Heart left ventricle (tissue), 16 donors: ENCODE measurements around the gene LRRC58. TPM values are rescaled to one million over a fixed set of nuclear protein-coding genes. Genes with fewer than 3 reads are reported as not detected.

Experiments
- ATAC-seq, 4 donors: fragments of 200-7000 bp; cut with Tn5 transposase; one replicate each; pipeline ENCODE4 v1.9.1; 2020 to 2022; ENCODE audit warnings: moderate library complexity in 4 of 4, mild to moderate bottlenecking in 3 of 4, moderate number of reproducible peaks in 1 of 4
- DNase-seq, 5 donors: peaks; one replicate each; pipeline ENCODE4 v3.0.0-alpha.2; 2020
- H3K27ac ChIP-seq, 12 donors: fragments of 200-600 bp; sonication (generic) in 4 of 12; one replicate each; pipeline versions ENCODE4 v1.5.0 to v1.8.0; 2016 to 2022; ENCODE audit warnings: mild to moderate bottlenecking in 2 of 12
- H3K27me3 ChIP-seq, 9 donors: fragments of 200-600 bp; sonication (generic) in 2 of 9; one replicate each; pipeline versions ENCODE4 v1.5.1 to v1.8.0; 2016 to 2022; ENCODE audit warnings: mild to moderate bottlenecking in 3 of 9
- H3K36me3 ChIP-seq, 9 donors: fragments of 200-600 bp; sonication (generic) in 2 of 9; one replicate each; pipeline versions ENCODE4 v1.5.0 to v1.8.0; 2018 to 2022; ENCODE audit warnings: mild to moderate bottlenecking in 2 of 9
- H3K4me1 ChIP-seq, 12 donors: fragments of 200-600 bp; sonication (generic) in 4 of 12; one replicate each; pipeline versions ENCODE4 v1.5.0 to v1.8.0; 2016 to 2022; ENCODE audit warnings: mild to moderate bottlenecking in 3 of 12
- H3K4me3 ChIP-seq, 12 donors: fragments of 200-600 bp; sonication (generic) in 4 of 12; one replicate each; pipeline versions ENCODE4 v1.5.0 to v1.8.0; 2017 to 2022; ENCODE audit warnings: mild to moderate bottlenecking in 9 of 12, moderate library complexity in 4 of 12
- H3K9me3 ChIP-seq, 12 donors: fragments of 200-600 bp; sonication (generic) in 4 of 12; one replicate each; pipeline versions ENCODE4 v1.5.0 to v1.8.0; 2016 to 2022; ENCODE audit warnings: mild to moderate bottlenecking in 1 of 12
- CTCF ChIP-seq, 12 donors: fragments of 200-600 bp; sonication (generic) in 4 of 12; IDR thresholded peaks; one replicate each; pipeline versions ENCODE4 v1.5.0 to v1.8.0; 2018 to 2022; ENCODE audit warnings: antibody characterized with exemption in 12 of 12, mild to moderate bottlenecking in 5 of 12
- POLR2A ChIP-seq, 2 donors: fragments of 450-650 bp; IDR thresholded peaks; one replicate each; pipeline ENCODE4 v1.6.1; 2017; ENCODE audit warnings: antibody characterized with exemption in 2 of 2, mild to moderate bottlenecking in 2 of 2, moderate library complexity in 2 of 2
- WGBS, 4 donors: extraction: QIAGEN DNeasy Blood & Tissue Kit in 2 of 4; methylation state at CpG; one replicate each; pipeline versions ENCODE4 v1.1.5 to v1.1.7; 2013 to 2018; 5-methylcytosine and 5-hydroxymethylcytosine counted together
- intact Hi-C, 10 donors: fragments of 100-400 bp; cut with DNase I; formaldehyde crosslinking; loops; one replicate each; pipeline versions ENCODE4 v1.11.1 to v1.14.2; 2022
- polyA plus RNA-seq, 2 donors: library from polyadenylated mRNA; stranded (reverse); fragments of 200-250 nt; gene quantifications; one replicate each; pipeline ENCODE4 v1.2.3, GENCODE V29; 2013
- total RNA-seq, 9 donors: library from RNA; depleted of rRNA in 2 of 9; stranded (reverse); fragments of >200 nt in 2 of 9; fragmentation: NEBNext Ultra II Directional in 3 of 9; extraction: Animal tissue kit (Norgen Biotek cat#: 25700) in 3 of 9; gene quantifications; one replicate each; pipeline versions ENCODE4 v1.1.0 to v1.2.4, GENCODE V29; 2016 to 2023
- donor health status: ischemic (EF 13 %, LVEDD 7.1; RV severe dilation, severe dysfunction).
- donor health status: healthy with polysubstance abuse.
- donor health status: DM: no; HTN: yes; CAD: no.
- donor health status: DM: no; HTN: no; CAD: no.
- donor health status: ischemic (EF 25% LVEDD 6.9; RV normal size, moderate dysfunction).
- donor health status: ischemic (EF 25% LVEDD 5.7; RV mildly dilated, moderate dysfunction).
- donor health status: healthy.
- donor health status: DM: yes; HTN: yes; CAD: no.
- donor health status: ischemic (EF 35%, LVEDD 5.7; RV mildly dilated, moderate dysfunction).
- donor health status: nonischemic (EF 11% LVEDD 7.7; RV severe dilation, severe dysfunction).
- donor health status: DM: yes; HTN: yes; CAD: no.
- donor health status: PGD.
- donor health status: ischemic (EF 29% LVEDD 5.4; RV normal size, mild dysfunction).
- donor health status: nonischemic (EF 23%, LVEDD 6.1; RV moderate dilation, normal function).

The LRRC58 gene
- total and polyA plus RNA-seq, 11 donors, result 2.3 to 17.9 (median 9.1) TPM

GRCh38 chr3:120311863-120312794 is 37.0 kb downstream of the LRRC58 start:
- DNase-seq, result peak in 1 of 5 donors; percentile 54
- H3K4me1 ChIP-seq, result no peaks in the 10 kb centered on the region
- H3K36me3 ChIP-seq, result no peaks in the 10 kb centered on the region
- H3K4me3 ChIP-seq, result no peak overlapping the region
- H3K27ac ChIP-seq, result no peak overlapping the region
- TF ChIP-seq CTCF (IDR thresholded peaks at IDR 0.05) (no peak), POLR2A (IDR thresholded peaks at IDR 0.05) (no peak)
- WGBS, 4 donors, result 93 to 95% (median 95%) methylated on average over 21 to 24 of the region's 24 CpGs
- H3K27me3 ChIP-seq, result peaks cover 0 to 3% (median 0%) of the 10 kb centered on the region in 9 donors
- no peak for ATAC-seq
- intact Hi-C loops, result no loop called here
- H3K9me3 ChIP-seq, result peaks cover 0 to 19% (median 0%) of the 10 kb centered on the region in 12 donors

GRCh38 chr3:120306519-120307455 is 42.4 kb downstream of the LRRC58 start:
- ATAC-seq (no peak), DNase-seq (no peak)
- TF ChIP-seq POLR2A (IDR thresholded peaks at IDR 0.05) (no peak), CTCF (IDR thresholded peaks at IDR 0.05) (no peak)
- intact Hi-C loops, result no loop called here
- H3K27me3 ChIP-seq, result peaks cover 0 to 12% (median 0%) of the 10 kb centered on the region in 9 donors
- H3K4me3 ChIP-seq, result no peak overlapping the region
- no peaks in the 10 kb centered on the region for H3K9me3 ChIP-seq
- WGBS, 4 donors, result 59 to 80% (median 64%) methylated on average over 42 to 72 of the region's 72 CpGs
- peaks cover 0 to 5% (median 0%) of the 10 kb centered on the region in 12 donors for H3K4me1 ChIP-seq
- H3K27ac ChIP-seq, result no peak overlapping the region
- no peaks in the 10 kb centered on the region for H3K36me3 ChIP-seq

- TF ChIP-seq CTCF (IDR thresholded peaks at IDR 0.05), result no peak
- TF ChIP-seq POLR2A (IDR thresholded peaks at IDR 0.05), result no peak
Observed at GRCh38 chr3:120304616-120305015, 44.5 kb downstream of the LRRC58 start.

More at GRCh38 chr3:120304616-120305015, 44.5 kb downstream of the LRRC58 start:
- Histone ChIP-seq H3K27ac (no peak overlapping the region), H3K4me1 (peaks cover 0 to 5% (median 0%) of the 10 kb centered on the region in 12 donors), H3K36me3 (no peaks in the 10 kb centered on the region), H3K27me3 (peaks cover 0 to 12% (median 0%) of the 10 kb centered on the region in 9 donors), H3K9me3 (no peaks in the 10 kb centered on the region), H3K4me3 (no peak overlapping the region)
- WGBS, 4 donors, result 94 to 97% (median 95%) methylated on average over 4 of the region's 4 CpGs
- no peak for ATAC-seq
- DNase-seq, result no peak
- intact Hi-C loops, result no loop called here
